ENCODE measurements around the gene TRNAU1AP.

GRCh38 chr1:28592321-28593071 is 39.6 kb downstream of the TRNAU1AP start:
- no peak for TF ChIP-seq POLR2A (IDR thresholded peaks at IDR 0.05; ENCODE audit: low read depth, low read length)
- no peak for TF ChIP-seq POLR2AphosphoS5 (IDR thresholded peaks at IDR 0.05; ENCODE audit: low read depth, low read length)
- no peak for TF ChIP-seq TAF1 (IDR thresholded peaks at IDR 0.05; ENCODE audit: low read depth, low read length)
- TF ChIP-seq PAX5 (IDR thresholded peaks at IDR 0.05; ENCODE audit: insufficient read depth, low read length, severe bottlenecking) = no peak
